GM12873 (cell line): ENCODE data around the gene ZIC4.

Experiments used
- CTCF ChIP-seq: IDR thresholded peaks from 2 replicates; pipeline ENCODE4 v1.5.1; 2012; ENCODE audit warnings: low read depth, mild to moderate bottlenecking, moderate library complexity, low read length, control low read depth; ENCODE audit not compliant: insufficient read depth; ENCODE audit errors: missing control alignments

ZIC4 gene

DNA sequence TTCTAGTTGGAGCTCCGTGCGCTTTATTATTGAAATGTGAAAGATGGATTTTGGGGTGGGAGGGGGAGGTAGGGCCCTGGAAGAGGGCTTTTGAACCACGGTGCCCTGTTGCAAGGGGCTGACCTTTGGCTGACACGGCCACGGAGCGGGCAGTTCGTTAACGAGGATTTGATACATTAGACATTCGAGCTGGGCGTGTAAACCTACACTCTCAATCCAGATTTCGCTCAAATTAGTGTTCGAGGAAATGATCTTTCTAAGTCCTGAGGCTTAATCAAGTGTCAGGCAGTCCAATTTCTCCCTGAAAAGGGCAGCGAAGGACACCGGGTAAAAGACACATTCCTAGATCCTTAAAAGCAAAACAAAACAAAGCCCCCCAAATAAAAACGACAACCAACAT, 15.9 kb upstream of the ZIC4 start:
- no peak for TF ChIP-seq CTCF

GRCh38 chr3:147421184-147421912, 15.0 kb upstream of the ZIC4 start:
- TF ChIP-seq CTCF, result no peak

- TF ChIP-seq CTCF, result no peak
These were observed 14.2 kb upstream of the ZIC4 start for GRCh38 chr3:147420353-147421183.

DNA sequence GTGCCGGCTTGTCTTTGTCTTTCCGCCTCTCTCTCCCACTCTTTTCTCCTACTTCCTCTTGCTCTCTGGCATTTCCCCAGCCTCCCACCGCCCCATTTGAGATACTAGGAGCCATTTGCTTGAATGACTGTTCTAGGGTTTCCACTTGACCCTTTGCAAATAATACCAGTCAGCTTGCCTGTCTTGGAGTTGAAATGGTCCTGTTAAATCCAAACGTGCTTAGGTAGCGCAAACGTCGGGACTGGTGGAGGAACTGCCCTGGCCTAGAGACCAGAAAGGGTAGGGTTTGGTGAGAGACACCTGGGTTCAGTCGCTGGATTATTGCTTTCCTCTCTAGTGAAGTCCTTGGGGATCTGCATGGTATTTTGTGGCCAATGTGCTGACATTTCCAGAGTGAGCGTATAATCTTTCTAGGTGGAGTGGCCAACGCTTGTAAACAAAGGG, 13.5 kb upstream of the ZIC4 start:
- TF ChIP-seq CTCF, result no peak

DNA sequence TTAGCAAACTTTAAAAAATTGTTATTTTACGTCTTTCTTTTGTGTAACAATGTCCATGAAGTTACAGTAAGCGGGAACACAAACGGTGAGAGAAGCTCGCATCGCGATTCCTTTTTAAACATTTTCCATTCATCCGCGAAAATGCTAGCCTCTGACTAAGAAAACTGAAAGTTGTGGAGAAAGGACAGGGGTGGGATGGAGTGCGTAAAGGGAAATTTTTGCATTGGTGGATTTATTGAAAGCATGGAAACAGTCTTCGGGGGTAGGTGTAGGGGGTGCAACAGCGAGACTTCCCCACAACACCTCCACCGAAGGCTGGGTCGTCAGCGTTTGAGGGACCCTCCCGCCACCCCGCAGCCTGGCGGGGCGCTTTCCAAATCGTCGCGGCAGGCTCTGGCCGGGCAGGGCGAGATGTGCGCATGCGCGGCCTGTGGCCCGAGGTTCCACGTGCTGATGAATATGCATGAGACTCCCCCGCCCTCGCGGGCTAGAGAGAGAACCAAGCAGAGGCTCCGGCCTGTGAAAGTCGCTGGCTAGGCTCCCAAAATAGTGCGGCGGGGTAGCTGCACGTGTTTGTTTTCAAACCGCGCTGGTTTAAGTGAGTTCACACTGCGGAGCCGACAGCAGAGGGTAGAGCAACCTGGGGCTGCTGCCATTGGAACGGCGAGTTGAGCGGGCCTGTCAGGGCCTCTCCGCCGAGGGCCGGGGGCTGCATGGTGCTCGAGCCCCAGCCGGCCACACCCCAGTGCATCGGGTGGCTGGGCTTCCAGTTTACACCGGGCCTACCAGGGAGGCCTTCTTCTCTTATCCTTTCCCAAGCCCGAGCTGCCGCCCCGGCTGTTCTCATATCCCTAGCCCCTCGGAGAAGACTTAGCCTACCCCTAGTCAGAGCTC, 12.7 kb upstream of the ZIC4 start:
- no peak for TF ChIP-seq CTCF

DNA sequence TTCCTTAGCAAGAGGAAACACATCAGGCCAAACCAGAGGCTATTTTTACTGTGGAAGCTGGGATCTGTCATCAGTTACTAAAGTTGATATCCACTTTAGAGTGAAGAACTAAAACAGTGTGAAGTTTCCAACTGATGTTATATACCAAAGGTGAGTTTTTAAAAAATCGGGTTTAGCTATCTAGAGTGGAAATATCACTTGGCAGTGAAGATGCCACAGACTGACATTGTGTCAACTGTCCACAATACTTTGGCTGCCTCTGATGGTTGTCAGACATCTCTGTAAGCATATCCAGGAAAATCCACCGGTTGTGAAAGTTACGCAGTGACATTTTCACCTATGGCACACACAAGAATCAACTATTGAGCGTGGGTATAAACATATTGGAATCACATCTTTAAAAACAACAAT, 12.0 kb upstream of the ZIC4 start:
- no peak for TF ChIP-seq CTCF
